A673 (cell line): ENCODE data around the gene RBP3.

Experiments used
- EZH2 ChIP-seq: fragments of 200-600 bp; sonication (generic); IDR thresholded peaks from 2 replicates; pipeline ENCODE4 v1.6.1; 2017; ENCODE audit warnings: borderline replicate concordance, low read depth, mild to moderate bottlenecking, mixed read lengths, antibody characterized with exemption, low read length; ENCODE audit not compliant: poor library complexity, severe bottlenecking
- TF ChIP-seq, protein P1 (sequence below): fragments of 300-800, 200-600 bp; sonication (generic); conservative IDR thresholded peaks from 2 replicates; pipeline ENCODE4 v1.5.1; 2017; ENCODE audit warnings: low read depth, mild to moderate bottlenecking, antibody characterized with exemption, low read length, moderate library complexity, mixed read lengths

DNA sequence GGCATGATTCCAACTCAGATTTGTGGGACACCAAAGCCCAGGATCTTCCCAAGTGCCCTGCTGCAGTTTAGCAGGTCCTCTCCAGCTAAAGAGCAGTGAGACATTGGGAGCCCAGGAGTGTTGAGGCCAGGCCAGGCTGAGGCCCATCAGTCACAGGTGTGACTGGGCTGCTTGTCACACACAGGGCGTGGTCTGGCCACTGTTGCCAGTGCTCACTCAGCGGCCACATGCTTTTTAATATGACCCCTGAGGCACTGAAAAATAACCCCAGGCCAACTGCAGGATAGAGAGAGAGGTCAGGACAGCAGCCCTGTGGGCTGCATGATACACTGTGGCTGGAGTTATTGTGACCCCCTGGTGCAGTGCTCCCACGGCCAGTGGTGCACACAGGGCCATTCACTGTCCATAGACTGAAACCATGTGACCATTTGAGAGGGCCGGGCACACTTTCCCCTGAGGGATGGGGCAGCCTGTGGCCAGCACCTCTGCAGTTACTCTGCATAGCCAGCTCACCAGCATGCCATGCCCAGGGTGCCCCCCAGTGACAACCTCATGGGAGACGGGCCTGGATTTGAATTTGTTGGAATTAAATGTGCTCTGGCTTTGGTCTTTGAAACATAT, 21.7 kb upstream of the RBP3 start:
- TF ChIP-seq, protein P1, sequence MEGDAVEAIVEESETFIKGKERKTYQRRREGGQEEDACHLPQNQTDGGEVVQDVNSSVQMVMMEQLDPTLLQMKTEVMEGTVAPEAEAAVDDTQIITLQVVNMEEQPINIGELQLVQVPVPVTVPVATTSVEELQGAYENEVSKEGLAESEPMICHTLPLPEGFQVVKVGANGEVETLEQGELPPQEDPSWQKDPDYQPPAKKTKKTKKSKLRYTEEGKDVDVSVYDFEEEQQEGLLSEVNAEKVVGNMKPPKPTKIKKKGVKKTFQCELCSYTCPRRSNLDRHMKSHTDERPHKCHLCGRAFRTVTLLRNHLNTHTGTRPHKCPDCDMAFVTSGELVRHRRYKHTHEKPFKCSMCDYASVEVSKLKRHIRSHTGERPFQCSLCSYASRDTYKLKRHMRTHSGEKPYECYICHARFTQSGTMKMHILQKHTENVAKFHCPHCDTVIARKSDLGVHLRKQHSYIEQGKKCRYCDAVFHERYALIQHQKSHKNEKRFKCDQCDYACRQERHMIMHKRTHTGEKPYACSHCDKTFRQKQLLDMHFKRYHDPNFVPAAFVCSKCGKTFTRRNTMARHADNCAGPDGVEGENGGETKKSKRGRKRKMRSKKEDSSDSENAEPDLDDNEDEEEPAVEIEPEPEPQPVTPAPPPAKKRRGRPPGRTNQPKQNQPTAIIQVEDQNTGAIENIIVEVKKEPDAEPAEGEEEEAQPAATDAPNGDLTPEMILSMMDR = no peak
- no peak for TF ChIP-seq EZH2
